Measurements from ENCODE around the gene ALDH1A3.

GRCh38 chr15:100889385-100890050 is 9.9 kb downstream of the ALDH1A3 start:
- TF ChIP-seq CTCF (conservative IDR thresholded peaks at IDR 0.05; ENCODE audit: low read depth, low read length): no peak
- no peak for TF ChIP-seq EZH2 (IDR thresholded peaks at IDR 0.05; ENCODE audit: low read length, unreplicated experiment)
- TF ChIP-seq EZH2phosphoT487 (IDR thresholded peaks at IDR 0.05; ENCODE audit: borderline replicate concordance, low read length): no peak

Measured in PC-3 (cell line).